Femur (tissue), 1 donor: ENCODE data around the gene GOLGA3.

Experiments used
- DNase-seq: peaks from one replicate; pipeline ENCODE4 v3.0.0-alpha.2; 2017

Gene GOLGA3

GRCh38 chr12:132719141-132719953, 109.3 kb downstream of the GOLGA3 start:
- no peak for DNase-seq
